Lower lobe of right lung (tissue), 2 donors: ENCODE measurements around the gene ZNF333. TPM values are rescaled to one million over a fixed set of nuclear protein-coding genes. Genes with fewer than 3 reads are reported as not detected.

ENCODE experiments used
- ATAC-seq, 2 donors: fragments of 200-7000 bp; cut with Tn5 transposase; one replicate each; pipeline ENCODE4 v1.9.1; 2020 to 2022; ENCODE audit warnings: mild to moderate bottlenecking in 2 of 2, moderate library complexity in 2 of 2
- DNase-seq: peaks from one replicate; pipeline ENCODE4 v3.0.0-alpha.2; 2020
- H3K27ac ChIP-seq: fragments of 200-600 bp; one replicate; pipeline ENCODE4 v1.8.0; 2022
- H3K27me3 ChIP-seq: fragments of 200-600 bp; one replicate; pipeline ENCODE4 v1.8.0; 2022; ENCODE audit warnings: low read depth
- H3K36me3 ChIP-seq: fragments of 200-600 bp; one replicate; pipeline ENCODE4 v1.8.0; 2022; ENCODE audit warnings: mild to moderate bottlenecking
- H3K4me1 ChIP-seq: fragments of 200-600 bp; one replicate; pipeline ENCODE4 v1.8.0; 2022
- H3K4me3 ChIP-seq: fragments of 200-600 bp; one replicate; pipeline ENCODE4 v1.8.0; 2022; ENCODE audit warnings: mild to moderate bottlenecking
- H3K9me3 ChIP-seq: fragments of 200-600 bp; one replicate; pipeline ENCODE4 v1.8.0; 2022
- CTCF ChIP-seq: fragments of 200-600 bp; IDR thresholded peaks from one replicate; pipeline ENCODE4 v1.8.0; 2022; ENCODE audit warnings: antibody characterized with exemption, mild to moderate bottlenecking
- intact Hi-C: fragments of 100-400 bp; cut with DNase I; formaldehyde crosslinking; loops from one replicate; pipeline ENCODE4 v1.11.0; 2022
- total RNA-seq: library from RNA; stranded (reverse); fragmentation: NEBNext Ultra II Directional; extraction: Animal tissue kit (Norgen Biotek cat#: 25700); gene quantifications from one replicate; pipeline ENCODE4 v1.2.1, GENCODE V29; 2021
- donor health status: DM: no; HTN: yes; CAD: no; lungs with severe emphysema.

ZNF333 gene
- total RNA-seq, 1 donor from 2014 or later = 20.0 TPM

DNA sequence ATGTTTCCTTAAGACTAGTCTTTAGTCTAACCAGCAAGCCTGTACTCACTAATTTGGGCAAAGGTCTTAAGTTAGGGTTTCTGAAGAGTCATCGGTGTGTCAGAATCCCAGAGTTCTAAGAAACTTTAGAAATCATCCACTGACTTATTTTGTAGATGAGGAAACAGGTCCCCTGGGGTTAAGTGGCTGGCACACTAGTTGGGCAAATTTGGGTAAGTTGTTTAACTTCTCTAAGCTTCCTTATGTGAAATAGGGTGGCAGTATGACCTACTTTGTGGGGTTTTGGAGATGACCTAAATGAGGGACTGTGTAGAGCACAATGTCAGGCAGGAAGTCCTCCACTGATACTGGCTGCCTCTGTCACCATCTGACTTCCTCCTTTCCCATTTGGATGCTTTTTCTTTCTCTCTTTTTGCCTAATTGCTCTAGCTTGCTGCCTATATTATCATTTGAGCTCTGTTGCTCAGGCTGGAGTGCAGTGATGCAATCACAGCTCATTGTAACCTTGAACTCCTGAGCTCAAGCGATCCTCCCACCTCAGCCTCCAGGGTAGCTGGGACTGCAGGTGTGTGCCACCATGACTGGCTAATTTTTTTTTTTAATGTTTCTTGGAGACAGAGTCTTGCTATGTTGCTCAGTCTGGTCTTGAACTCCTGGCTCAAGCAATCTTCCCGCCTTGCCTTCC is 17.5 kb upstream of the ZNF333 start:
- Histone ChIP-seq H3K27ac (no peak overlapping the region), H3K4me3 (no peak overlapping the region), H3K36me3 (no peaks in the 10 kb centered on the region), H3K27me3 (peaks cover 8% of the 10 kb centered on the region), H3K4me1 (peaks cover 4% of the 10 kb centered on the region), H3K9me3 (no peaks in the 10 kb centered on the region)
- DNase-seq = no peak
- TF ChIP-seq CTCF = no peak
- ATAC-seq = peak; percentile 85 to 90
- intact Hi-C loops = no loop called here

DNA sequence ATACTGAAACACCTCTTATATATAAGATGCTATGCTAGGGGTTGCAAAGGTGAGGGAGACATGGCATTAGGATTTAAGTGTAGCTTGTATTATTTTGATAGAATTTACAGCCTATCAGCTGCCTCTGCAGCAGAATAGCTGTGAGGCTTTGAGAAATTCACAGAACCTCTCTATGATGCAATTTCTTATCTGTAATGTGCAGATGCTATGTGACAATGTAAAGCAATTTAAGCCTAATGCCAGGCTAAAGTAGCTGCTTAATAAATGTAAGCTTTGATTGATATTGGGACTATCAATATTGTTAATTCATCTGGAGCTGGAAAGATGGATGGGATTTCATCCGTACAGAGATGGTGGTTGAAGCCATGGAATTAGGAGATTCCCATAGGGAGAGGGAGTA is 16.8 kb upstream of the ZNF333 start:
- ATAC-seq (no peak), DNase-seq (no peak)
- no peak overlapping the region for H3K4me3 ChIP-seq
- H3K27me3 ChIP-seq = peaks cover 8% of the 10 kb centered on the region
- intact Hi-C loops = no loop called here
- H3K4me1 ChIP-seq = peaks cover 4% of the 10 kb centered on the region
- H3K36me3 ChIP-seq = no peaks in the 10 kb centered on the region
- H3K27ac ChIP-seq = no peak overlapping the region
- TF ChIP-seq CTCF = no peak
- no peaks in the 10 kb centered on the region for H3K9me3 ChIP-seq

DNA sequence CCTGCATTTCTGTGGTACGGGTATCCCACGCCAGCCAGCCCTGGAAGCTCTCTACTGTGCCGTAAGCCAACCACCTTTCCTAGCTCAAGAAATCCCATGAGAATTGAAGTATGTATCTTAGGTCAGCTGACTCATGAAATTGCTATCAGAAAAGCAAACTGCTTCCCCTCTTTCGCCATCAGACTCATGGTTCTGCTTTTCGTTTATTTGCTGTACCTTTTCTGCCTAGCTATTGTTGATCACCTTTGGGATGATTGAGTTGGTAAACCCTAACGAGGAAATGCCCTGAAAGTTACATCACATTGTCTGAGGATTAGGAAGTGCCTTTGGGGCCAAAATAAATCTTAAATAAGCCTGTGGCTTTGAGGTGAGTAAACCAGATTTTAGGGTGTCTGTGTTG is 15.1 kb upstream of the ZNF333 start, which contains the start of gene ADGRE3:
ADGRE3 (minus strand) TSS at position 81 of the 400 bp plus-strand sequence; CDS start at position 7, 74 bp downstream.
- H3K36me3 ChIP-seq = no peaks in the 10 kb centered on the region
- H3K27ac ChIP-seq = peak within 1 kb of the TSS; percentile 33
- H3K27me3 ChIP-seq = peaks cover 8% of the 10 kb centered on the region
- intact Hi-C loops = no loop called here
- no peak within 1 kb of the TSS for H3K4me3 ChIP-seq
- H3K9me3 ChIP-seq = no peaks in the 10 kb centered on the region
- H3K4me1 ChIP-seq = peaks cover 4% of the 10 kb centered on the region
- ATAC-seq (peak; percentile 28 to 62), DNase-seq (no peak)
- TF ChIP-seq CTCF = no peak

DNA sequence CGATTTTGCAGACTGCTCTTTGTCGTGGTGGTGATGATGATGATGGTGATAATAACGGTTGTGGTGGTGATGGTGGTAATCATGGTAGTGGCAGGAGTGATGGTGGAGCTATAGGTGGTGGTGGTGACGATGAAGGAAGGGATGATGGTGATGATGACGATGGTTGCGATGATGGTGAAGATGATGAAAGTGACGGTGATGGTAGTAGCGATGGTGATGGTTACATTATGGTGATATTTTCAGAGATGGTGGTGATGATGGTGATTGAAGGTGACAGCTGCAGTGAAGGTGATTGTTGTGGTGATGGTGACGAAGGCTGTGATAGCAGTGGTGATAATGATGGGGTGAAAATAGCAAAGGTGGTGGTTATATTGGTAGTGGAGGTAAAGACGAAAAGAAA is 13.1 kb upstream of the ZNF333 start:
- H3K27ac ChIP-seq = no peak overlapping the region
- H3K27me3 ChIP-seq = peaks cover 8% of the 10 kb centered on the region
- TF ChIP-seq CTCF = no peak
- H3K4me3 ChIP-seq = no peak overlapping the region
- ATAC-seq (no peak), DNase-seq (no peak)
- H3K9me3 ChIP-seq = no peaks in the 10 kb centered on the region
- intact Hi-C loops = no loop called here
- H3K4me1 ChIP-seq = peaks cover 4% of the 10 kb centered on the region
- H3K36me3 ChIP-seq = no peaks in the 10 kb centered on the region

- H3K4me1 ChIP-seq = peaks cover 4% of the 10 kb centered on the region
- H3K27me3 ChIP-seq = peaks cover 8% of the 10 kb centered on the region
- intact Hi-C loops = no loop called here
- no peak overlapping the region for H3K4me3 ChIP-seq
- ATAC-seq (no peak), DNase-seq (no peak)
- no peaks in the 10 kb centered on the region for H3K36me3 ChIP-seq
- H3K27ac ChIP-seq = no peak overlapping the region
- no peaks in the 10 kb centered on the region for H3K9me3 ChIP-seq
- no peak for TF ChIP-seq CTCF
Observed at GRCh38 chr19:14677464-14677863, 12.4 kb upstream of the ZNF333 start.
